DMS114 treated with DMSO at 0.1 percent for 48 hours (cell line): ENCODE results near the gene ACOT7.

ENCODE experiments used
- DNase-seq: peaks from one replicate; lab custom pipeline; 2025; ENCODE audit not compliant: unreplicated experiment; lab: John Stamatoyannopoulos, UW

ACOT7 gene

DNA sequence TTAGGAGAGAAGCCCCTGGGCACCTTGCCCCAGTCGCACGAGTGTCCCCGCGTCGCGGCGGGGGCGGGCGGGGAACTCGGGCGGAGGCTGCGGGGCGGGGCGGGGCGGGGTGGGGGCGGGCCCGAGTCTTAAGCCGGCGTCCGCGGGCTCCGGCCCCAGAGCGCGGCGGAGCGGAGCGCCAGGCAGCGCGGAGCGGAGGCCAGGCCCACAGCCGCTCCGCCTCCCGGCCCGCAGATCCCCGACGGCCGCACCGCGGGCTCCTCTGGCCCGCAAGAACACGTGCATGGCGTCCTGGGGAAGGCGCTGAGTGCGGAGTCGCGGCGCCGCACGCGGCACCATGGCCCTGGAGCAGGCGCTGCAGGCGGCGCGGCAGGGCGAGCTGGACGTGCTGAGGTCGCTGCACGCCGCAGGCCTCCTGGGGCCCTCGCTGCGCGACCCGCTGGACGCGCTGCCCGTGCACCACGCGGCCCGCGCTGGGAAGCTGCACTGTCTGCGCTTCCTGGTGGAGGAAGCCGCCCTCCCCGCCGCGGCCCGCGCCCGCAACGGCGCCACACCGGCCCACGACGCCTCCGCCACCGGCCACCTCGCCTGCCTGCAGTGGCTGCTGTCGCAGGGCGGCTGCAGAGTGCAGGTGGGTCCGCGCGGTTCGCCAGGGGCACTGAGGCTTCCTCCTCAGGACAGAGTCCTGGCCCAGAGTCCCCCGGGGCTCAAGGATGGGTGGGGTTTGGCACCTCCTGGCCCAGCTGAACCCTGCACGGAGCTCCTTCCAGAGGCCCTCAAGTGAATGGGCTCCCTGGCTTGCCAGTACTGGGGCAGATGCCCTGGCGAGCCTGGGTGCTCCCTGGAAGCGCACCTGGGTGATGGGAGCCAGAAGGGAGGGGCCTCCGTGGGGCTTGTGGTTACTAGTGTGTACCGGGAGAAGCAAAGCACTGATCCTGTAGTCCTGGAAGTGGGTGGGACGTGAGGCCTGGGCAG, 31.3 kb upstream of the ACOT7 start, which contains the start of gene ESPN:
ESPN (plus strand) TSS at position 158 of the 975 bp plus-strand sequence; CDS start at position 338, 180 bp downstream.
- no peak for DNase-seq

- no peak for DNase-seq
Observed at GRCh38 chr1:6424000-6424565, 30.5 kb upstream of the ACOT7 start.

GRCh38 chr1:6423321-6423999, 29.9 kb upstream of the ACOT7 start:
- no peak for DNase-seq

- DNase-seq: no peak
Observed at GRCh38 chr1:6421266-6421665, 27.7 kb upstream of the ACOT7 start.

- DNase-seq: no peak
Observed at GRCh38 chr1:6420454-6421042, 27.0 kb upstream of the ACOT7 start.

GRCh38 chr1:6419804-6420453, 26.4 kb upstream of the ACOT7 start, which contains the start of gene HES2:
Gene HES2, minus strand, starts transcription at chr1:6419919. Its CDS starts 99 bp downstream, at chr1:6419820.
- DNase-seq: no peak

- no peak for DNase-seq
Observed at GRCh38 chr1:6419397-6419803, 25.8 kb upstream of the ACOT7 start.

DNA sequence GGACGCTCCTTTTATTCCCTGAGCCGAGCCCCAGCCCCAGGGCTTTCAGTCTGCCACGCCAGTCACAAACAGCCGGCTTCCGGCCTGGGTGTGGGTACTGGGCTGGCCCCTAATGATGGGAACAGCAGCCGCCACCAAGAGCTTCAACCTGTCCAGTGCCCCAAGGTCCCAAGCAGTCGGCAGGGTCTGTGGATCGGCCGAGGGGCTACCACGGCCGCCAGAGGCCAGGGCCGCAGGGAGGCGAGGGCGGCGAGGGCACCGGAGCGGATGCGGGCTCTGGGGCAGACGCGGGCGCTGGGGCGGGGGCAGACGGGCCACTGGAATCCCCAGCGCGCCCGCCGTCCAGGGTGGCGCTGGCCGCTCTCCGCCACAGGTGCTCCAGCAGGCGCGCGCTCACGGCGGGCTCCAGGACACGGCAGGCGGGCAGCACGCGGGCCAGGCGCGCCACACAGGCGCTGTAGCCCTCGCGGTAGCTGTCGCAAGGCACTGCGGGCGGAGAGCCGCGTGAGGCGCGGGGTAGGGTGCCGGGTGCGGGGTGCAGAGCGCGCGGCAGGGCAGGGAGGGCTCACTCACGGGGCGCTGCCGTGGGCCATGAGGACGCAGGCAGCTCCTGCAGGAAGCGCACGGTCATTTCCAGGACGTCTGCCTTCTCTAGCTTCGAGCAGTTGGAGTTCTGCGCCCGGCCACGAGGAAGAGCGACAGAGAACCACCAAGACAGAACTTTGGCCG, 25.3 kb upstream of the ACOT7 start:
- no peak for DNase-seq

- no peak for DNase-seq
Observed at GRCh38 chr1:6417961-6418667, 24.5 kb upstream of the ACOT7 start.

DNA sequence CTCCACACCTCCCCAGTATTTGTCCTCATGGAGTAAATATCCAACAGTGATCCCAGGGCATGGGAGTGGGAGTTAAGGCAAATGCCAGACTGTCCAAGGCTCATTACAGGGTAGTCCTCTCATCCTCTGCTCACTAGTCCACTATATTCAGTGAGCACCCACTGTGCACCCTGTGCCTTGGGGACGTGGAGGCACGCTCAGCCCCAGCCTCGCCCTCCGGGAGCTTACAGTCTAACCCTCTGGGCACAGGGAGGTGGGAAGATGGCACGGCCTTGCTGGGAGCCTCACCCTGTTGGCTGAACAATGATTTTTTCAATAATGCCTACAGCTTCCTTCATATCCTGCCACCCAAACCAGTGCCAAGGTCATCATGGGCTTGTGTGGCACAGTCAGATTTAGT, 23.3 kb upstream of the ACOT7 start:
- DNase-seq: no peak

GRCh38 chr1:6416295-6416656, 22.7 kb upstream of the ACOT7 start:
- no peak for DNase-seq

- no peak for DNase-seq
Observed at GRCh38 chr1:6414881-6415626, 21.5 kb upstream of the ACOT7 start.

DNA sequence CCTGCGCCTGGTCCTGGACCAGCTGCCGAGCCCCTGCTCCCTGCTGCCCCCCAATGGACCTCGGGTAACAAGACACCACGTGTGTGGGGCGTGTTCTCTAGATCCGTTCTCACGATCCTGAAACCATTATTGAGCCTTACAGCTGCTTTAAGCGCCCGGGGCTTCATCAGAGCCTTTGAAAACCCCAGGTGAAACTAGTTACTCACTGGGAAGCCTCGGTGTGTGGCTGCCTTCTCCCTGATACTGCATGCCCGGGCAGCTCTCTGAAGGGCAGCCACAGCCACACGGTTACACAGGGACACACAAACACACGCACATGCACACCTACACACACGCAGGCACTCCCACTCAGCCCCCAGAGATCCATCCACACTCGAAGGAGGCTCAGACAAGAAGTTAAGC, 20.9 kb upstream of the ACOT7 start:
- no peak for DNase-seq

GRCh38 chr1:6412896-6413295, 19.3 kb upstream of the ACOT7 start:
- DNase-seq: no peak

DNA sequence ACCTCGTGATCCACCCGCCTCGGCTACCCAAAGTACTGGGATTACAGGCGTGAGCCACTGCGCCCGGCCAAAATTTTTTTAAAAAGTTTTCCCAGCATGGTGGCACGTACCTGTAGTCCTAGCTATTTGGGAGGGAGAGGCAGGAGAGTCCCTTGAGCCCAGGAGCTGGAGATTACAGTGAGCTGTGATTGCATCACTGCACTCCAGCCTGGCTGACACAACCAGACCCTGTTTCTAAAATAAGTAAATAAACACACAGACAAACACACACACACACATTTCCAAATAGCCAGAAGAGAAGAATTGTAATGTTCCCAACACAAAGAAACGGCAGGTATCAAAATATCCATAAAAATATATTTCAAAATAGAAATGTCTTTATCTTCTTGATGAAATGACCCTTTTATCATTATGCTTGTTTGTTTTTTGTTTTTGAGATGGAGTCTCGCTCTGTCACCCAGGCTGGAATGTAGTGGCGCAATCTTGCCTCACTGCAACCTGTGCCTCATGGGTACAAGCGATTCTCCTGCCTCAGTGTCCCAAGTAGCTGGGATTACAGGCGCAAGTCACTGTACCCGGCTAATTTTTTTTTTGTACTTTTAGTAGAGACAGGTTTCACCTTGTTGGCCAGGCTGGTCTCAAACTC, 16.8 kb upstream of the ACOT7 start:
- no peak for DNase-seq

DNA sequence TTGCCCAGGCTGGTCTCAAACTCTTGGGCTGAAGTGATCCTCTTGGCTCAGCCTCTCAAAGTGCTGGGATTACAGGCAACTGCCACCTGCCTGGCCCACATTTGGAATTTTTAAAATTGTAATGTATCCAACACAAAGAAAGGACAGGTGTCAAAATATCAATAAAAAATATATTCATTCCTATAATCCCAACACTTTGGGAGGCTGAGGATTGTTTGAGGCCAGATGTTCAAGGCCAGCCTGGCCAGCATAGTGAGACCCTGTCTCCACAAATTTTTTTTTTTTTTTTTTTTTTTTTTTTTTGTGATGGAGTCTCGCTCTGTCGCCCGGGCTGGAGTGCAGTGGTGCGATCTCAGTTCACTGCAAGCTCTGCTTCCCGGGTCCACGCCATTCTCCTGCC, 16.2 kb upstream of the ACOT7 start:
- DNase-seq: no peak

GRCh38 chr1:6409053-6409452, 15.5 kb upstream of the ACOT7 start:
- DNase-seq: no peak

DNA sequence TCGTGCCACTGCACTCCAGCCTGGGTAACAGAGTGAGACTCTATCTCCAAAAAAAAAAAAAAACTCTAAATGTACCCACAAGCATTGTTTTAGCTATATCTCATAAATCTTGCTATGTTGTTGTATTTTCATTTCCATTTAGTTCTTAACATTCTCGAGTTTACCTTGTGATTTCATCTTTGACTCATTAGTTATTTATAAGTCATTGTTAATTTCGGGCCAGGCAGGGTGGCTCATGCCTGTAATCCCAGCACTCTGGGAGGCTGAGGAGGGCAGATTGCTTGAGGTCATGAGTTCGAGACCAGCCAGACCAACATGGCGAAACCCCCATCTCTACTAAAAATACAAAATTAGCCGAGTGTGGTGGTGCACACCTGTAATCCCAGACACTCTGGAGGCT, 14.5 kb upstream of the ACOT7 start:
- no peak for DNase-seq
